Measurements from ENCODE around the gene TRAF3IP1.
"Not testable (repeated sequence)": the region's sequence is repeated elsewhere in the genome, so short reads cannot be mapped to it uniquely, and the experiment has no call there.

TRAF3IP1 gene

DNA sequence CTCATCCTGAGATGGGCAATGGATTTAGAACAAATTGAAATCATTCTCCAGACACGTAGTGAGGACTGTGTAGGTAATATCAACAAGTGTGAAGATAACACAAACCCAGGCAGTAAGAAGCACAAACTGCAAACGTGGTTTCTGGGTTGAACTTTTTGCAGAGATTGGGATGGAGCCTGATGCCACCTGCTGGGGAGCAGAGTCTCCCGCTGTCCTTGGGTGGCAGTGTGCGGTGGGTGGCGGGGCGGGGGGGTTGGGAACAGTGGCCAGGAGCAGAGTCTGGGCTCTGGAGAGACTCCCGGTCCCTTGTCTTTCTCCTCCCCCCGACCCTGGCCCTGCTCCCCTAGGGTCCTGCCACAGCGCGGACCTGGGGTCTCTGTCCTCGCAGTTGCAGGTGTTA, 19.5 kb downstream of the TRAF3IP1 start:
- DNase-seq (ENCODE audit: low spot score): no peak

DNA sequence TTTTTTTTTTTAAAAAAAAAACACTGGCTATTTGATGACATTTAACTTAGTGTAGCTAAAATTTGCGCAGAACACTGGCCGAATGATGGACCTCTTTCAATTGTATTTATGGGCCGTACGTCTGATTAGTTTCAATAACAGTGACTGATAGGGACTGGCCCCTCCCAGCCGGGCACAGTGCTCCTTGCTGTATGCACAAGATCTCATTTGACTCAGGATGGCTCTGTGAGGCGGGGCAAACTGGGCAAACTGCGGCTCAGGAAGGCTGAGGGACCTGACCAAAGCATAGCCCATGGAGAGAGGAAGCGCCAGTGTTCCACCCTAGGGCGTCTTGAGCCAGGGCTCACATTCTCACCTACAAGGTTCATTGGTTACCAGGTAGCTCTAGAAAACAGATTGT, 21.2 kb downstream of the TRAF3IP1 start:
- DNase-seq (ENCODE audit: low spot score): no peak

DNA sequence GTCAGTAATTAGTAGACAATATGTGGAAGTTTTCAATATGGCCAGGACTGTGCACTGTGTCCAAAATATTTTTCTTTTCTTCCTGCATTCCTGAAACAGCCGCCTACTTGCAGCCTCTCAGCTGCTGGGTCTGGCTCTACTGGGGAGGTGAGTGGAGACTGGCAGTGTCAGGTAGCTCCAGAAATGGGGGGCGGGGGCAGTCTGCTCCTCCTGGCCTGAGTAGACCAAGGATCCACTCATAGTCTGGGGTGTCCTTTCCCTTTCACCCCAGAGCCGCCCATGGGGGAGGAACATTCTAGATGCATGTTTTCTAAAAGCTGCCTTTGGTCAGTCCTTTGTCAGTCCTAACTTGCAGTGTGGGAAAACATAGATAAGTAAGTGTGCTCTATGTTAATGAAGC, 23.7 kb downstream of the TRAF3IP1 start:
- DNase-seq (ENCODE audit: low spot score): no peak

DNA sequence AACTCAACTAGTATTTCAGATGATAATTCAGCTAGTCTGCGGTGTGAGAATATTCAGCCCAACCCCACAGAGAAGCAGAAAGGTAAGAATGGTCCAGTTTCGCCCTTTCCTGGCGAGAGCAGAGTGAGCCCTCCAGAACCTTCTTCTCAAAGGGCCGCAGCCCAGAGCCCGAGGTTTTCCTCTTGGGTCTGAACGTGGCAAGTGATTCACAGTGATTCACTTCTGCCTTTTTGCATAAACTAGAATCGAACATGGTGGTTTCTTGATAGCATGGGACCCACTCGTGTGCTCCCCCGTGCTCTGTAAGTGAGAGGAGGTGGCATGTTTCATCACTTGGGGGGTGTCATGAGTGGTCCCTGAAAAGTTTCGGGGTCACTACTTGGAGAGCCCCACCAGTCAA, 24.2 kb downstream of the TRAF3IP1 start:
- DNase-seq (ENCODE audit: low spot score): no peak

DNA sequence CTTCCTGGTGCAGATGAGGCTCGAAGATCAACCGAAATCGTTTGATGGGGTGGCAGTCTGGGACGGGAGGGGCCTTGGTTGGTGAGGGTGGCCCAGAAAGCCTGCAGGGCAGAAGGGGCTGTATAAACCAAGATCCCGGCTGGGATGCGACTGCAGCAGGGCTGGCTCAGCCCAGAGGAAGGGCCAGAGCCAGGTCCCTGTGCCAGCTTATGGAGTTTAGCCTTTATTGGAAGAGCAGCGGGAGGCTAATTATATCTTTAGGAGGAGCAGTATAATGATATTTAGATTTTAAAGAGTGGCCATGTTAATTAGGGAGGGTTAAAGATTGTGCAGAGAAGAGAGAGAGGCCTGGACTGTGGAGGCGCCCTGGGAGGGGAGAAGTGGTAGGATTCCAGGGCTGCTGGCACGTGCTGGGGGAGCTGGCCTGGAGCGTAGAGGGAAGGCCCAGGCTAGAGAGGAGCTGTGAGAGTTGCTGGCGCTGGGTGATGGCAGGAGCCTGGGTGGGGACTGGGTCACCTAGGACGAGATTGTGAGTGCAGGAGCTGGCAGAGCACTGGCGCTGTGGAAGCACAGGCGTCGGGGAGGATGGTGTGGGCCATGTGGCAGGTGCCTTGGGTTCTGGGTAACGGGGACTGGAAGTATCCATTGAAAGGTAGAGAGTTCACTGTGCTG, 25.1 kb downstream of the TRAF3IP1 start:
- no peak for DNase-seq (ENCODE audit: low spot score)

DNA sequence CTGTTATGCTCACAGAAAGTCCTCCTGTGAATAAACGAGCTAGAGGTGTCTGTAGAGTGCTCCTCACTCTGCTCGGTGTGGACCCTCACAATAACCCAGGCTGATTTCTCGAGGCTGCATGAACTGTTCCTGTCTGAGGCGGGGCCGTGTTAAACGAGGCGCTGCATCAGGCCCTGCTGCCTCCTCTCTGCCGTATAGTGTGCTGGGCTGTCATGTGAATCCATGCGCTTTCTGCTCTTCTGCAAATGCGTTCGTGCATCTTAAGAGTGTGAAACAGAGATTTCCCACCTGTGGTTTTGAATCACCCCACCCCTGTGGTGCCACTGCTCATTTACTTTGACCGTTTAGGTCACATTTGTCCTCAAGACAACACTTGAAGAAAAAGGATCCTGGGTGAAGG, 26.2 kb downstream of the TRAF3IP1 start:
- DNase-seq (ENCODE audit: low spot score): no peak

DNA sequence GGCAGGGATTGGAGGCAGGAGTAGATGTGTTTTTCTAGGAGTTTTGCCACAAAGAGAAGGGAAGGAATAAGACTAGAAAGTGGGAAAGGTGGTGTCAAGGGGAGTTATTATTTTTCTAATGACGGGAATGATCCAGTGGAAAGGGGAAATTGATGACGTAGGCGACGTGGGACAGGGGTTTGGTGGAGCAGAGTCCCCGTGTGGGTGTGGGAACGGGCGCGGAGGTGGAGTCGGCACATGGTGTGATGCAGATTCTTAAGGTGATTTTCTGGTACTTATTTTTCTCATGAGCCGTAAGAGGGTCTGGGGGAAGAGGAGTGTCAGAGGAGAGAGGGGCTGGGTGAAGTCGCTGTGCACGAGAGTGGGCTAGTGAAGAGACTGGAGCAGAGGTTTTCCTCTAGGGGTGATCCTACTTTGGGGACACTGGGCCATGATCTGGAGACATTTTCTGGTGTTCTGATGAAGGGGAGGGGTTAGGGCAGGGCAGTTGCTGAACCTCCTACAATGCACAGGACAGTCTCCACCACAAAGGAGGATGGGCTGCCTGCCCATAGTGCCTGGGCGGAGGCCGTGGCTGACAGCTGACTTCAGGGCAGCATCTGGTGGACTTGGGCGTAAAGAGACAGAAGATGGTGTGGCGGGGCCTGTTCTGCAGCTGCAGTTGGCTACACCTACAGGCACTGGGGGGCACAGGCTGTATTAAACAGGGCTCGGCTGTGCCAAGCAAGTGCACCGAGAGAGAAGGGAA, 30.0 kb downstream of the TRAF3IP1 start:
- no peak for DNase-seq (ENCODE audit: low spot score)

DNA sequence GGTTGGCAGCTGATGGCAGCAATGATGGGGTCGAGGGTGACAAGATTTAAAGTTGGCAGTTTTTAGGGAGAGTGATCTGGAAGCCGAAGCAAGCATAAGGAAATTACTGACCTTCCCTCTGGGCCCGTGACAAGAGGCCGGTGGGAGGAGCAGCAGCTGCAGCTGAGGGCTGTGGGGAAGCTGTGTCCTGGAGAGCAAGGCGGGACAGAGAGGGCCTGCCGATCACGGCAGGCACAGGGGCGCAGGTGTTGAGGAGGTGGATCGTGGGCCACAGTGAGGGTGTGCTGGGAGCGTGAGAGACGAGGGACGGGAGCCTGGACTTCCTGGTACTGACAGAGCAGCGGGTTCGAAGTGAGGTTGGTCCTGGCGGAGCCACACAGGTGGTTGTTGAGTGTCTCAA, 31.0 kb downstream of the TRAF3IP1 start:
- no peak for DNase-seq (ENCODE audit: low spot score)

DNA sequence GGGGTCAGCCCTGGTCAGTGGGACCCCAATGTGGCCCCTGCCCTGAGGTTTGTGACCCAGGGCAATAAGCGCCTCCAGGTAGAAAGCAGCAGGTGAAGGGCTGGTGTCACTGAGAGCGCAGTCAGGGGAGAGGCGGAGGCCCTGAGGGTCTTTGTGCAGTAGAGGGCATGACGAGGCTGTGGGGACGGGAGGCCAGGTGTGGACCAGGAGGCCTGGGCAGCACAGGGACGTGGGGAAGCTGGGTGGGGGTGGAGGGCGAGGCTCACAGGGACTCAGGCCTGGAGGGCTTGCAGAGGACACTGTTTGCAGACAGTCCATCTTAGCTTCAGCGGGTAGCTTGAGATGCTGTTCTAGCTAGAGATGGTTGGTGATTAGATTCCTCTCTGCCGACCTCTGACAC, 32.0 kb downstream of the TRAF3IP1 start:
- DNase-seq (ENCODE audit: low spot score): no peak

DNA sequence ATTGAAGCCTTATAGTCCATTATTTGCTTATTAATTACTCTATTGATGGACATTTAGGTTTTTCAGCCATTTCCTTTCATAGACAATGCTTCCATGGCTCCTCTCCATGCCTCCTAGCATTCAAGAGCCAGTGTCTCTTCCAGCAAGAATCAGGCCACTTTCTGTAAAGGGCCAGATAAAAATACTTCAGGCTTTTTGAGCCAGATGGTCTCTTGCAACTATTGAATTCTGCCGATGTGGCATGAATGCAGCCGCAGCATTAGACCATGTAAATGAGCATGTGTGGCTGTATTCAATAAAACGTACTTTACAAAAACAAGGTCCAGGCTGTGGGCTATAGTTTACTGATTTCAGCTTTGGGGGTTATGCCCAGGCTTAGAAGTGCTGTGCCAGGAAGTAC, 38.5 kb downstream of the TRAF3IP1 start:
- DNase-seq (ENCODE audit: low spot score): no peak

DNA sequence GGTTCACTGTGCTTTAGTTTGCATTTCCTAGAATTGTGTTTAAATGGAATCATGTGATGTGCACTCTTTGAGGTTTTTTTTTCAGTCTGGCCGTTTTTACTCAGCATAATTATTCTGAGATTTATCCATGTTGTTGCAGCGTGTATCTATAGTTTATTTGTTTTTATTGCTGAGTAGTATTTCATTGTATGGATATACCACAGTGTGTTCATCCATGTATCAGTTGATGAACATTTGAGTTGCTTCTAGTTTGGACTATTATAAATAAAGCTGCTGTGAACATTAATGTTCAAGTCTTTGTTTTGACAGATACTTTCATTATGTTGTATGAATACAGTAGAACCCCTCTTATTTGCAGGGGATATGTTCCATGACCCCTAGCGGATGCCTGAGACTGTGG, 39.1 kb downstream of the TRAF3IP1 start:
- no peak for DNase-seq (ENCODE audit: low spot score)

DNA sequence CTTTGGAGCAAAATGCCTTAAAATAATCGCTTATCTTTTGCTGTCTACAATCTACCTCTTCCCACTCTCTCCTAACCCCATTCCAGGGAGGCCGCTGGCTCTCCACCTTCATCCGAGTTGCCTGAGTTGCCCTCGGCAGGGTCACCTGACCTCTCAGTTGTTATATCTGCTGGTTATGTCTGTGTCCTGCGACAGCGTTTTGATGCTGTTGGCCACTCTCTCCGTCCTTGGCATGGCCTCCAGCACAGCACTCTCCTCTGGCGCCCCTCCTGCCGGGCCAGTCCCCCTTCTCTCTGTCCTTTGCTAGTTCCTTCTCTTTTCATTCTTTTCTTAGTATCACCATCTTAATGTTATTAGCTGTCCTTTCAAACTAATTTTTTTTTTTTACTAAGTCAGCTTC, 41.6 kb downstream of the TRAF3IP1 start:
- no peak for DNase-seq (ENCODE audit: low spot score)

DNA sequence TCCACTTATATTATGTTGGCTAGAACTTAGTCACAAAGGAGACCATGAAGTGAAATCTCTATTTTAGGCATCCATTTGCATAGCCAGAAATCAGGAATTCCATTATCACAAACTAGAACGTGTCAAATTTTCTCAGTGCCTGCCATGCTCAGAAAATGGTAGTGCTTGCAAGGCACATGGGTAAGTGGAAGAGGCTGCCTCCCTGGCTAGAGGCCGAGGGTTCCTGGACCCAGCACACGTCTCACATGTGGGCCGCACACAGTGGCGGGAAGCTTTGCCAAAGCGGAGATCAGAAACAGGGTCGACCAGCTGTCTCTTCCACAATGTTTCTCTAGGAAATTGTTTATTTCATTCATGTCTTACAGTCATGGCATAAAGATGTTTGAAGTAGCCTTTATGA, 42.3 kb downstream of the TRAF3IP1 start:
- DNase-seq (ENCODE audit: low spot score): no peak

DNA sequence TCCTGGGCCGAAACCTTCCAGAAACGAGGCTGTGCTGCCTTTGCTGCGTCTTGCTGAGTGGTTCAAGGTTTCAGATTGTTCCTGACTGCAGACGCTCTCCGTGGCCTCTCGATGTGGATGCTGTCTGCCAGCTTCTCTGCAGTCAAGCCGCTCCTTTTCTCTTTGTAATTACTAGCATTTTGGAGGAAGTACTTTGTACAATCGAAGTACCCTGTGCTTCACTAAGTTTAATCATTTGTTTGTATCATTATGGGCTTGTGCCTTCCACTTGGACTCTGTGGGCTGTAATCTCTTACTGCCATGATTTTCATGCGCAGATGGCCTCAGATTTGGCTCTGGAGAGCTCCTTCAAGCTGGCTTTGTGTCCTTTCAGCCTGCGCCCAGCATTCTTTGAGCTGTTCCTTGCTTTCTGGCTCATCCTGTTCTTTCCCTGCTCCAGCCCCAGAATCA, 49.3 kb downstream of the TRAF3IP1 start:
- no peak for DNase-seq (ENCODE audit: low spot score)

DNA sequence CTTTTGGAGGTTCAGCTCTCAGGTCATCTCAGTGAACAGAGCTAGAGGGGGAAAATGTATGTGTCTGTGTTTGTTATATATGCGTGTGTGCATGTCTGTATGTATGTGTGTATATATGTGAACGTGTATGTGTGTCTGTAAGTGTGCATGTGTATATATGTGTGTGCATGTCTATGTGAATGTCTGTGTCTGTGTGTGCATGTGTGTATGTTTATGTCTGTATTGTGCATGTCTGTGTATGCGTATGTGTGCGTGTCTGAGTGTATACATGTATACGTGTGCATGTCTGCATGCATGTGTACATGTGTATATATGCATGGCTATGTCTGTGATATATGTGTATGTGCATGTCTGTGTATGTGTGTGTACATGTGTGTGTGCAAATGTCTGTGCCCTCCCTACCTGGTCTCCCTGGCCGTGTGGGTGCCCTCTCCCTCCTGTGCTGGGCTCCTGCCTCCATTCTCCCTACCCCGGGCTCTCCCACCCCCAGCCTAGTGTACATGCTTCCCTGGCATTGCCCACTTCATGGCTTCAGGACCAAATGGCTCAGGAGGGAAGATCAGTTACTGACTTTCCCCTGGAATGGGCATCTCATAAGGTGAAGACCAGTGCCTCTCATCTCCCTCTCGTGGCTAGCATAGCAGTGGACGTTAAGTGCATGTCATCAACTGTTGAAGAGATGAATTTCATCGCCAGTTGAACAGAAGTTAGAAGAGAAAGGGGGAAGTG, 49.9 kb downstream of the TRAF3IP1 start:
- DNase-seq (ENCODE audit: low spot score): no peak

DNA sequence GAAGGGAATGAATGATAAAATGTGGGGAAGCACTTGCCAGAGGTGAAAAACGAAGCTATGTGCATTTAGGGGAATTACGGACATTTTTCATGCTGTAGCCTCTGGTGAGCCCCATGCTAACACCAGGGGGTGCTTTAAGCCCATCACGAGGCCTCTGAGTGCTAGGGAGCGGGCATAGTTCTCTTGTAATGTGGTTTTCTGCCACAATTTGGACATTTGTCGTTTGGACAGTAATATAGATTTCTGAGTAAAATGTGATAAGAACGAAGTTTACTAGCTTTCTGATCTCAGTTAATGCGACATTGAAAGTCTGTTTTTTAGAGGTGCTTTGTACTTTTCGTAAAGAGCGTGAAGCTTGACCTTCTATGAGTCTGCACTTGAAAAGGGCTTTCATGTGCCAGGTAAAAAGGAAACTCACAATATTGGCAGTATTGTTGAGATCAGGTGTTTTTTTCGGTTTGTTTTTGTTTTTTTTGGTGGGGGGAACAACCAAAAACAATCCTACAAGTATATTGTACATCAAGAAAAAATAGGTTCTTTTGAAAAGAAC, 50.6 kb downstream of the TRAF3IP1 start:
- DNase-seq (ENCODE audit: low spot score): peak; percentile 60

DNA sequence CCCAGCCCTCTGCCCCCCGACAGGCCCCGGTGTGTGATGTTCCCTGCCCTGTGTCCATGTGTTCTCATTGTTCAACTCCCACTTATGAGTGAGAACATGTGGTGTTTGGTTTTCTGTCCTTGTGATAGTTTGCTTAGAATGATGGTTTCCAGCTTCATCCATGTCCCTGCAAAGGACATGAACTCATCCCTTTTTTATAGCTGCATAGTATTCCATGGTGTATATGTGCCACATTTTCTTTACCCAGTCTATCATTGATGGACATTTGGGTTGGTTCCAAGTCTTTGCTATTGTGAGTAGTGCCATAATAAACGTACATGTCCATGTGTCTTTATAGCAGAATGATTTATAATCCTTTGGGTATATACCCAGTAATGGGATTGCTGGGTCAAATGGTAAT, 52.0 kb downstream of the TRAF3IP1 start:
- DNase-seq (ENCODE audit: low spot score): not testable (repeated sequence)

DNA sequence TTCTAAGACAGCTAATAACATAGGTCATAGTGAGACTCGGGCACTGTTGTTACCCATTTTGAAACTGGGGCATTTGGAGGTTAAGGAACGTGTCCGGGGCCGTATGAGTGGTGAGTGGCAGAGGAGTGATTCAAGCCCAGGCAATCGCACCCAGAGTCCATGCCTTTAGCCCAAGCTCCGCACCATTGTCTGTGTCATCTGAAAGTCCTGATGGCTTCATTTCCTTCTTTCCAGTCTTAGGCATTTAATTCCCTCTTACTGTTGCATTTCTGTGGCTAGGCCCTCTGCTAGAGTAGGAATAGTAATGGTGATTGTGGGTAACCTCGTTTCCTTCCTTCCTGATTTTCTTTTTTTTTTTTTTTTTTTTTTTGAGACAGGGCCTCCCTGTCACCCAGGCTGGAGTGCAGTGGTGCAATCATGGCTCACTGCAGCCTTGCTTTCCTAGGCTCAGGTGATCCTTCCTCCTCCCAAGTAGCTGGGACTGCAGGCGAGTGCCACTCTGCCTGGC, 56.6 kb downstream of the TRAF3IP1 start:
- no peak for DNase-seq (ENCODE audit: low spot score)

DNA sequence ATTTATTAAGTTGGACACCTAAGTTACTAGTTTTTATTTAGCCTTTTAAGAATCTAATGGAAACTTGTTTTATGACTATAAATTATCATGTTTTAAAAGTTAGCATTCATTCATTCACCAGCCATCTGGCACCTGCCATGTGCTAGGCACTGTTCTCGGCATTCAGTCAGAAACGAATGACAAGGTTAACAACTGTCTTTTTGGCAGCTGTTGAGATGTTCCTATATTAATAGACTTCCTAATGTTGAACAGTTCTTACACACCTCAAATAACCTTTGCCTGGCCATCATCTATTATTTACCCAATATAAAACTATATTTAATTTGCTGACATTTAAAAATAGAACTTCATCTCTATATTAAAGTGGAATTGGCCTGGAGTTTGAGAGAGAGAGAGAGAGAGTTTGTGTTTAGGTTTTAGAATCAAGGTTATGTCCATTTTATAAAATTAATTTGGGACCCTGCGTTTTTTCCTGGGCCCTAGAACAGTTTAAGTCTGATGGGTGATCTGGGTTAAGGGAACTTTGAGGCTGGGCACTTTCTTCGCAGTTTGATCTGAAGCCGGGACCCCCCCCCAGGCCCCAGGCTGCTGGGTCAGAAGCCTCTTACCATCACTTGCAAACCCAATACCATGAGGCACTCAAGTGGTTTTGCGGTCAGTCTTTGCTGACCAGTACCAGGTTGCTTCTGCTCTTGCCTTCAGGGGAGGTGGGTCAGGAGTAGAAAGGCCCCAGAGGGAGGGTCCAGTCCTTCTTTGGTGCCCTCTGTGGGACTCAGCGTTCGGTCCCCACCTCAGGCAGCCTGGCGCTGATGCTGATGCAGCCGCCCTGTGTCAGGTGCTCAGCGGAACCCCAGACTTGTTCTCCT, 58.1 kb downstream of the TRAF3IP1 start:
- DNase-seq (ENCODE audit: low spot score): no peak

DNA sequence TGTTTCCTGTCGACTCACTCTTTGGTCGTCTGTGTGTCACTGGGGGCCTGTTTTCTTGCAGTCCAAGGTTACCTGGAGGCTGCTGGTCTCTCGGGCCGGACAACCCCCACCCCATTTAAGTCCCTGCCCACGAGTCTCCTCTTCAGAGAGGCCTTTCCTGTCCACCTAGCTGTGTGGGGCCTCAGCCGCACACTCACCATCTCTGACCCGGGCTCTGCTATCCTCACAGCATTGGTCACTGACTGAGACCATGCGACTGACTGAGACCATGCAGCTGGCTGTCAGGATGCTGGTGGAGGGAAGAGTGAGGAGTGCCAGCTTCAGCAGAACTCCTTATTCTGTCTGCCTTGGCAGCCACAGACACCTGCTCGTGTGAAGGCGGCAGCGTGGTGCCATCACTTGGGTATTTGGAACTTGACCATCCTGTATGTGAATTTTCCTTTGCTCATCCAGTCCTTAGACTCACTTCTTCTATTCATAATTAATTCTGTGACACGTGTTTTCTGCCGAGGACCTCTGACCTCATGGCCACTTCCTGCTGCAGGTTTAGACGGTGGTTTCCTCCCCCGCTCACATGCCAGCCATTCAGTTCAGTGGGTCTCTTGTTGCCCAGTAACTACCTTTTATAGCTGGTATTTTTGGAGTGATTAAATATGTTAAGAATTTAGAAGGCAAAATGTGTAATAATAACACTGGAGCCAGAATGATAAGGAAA, 58.9 kb downstream of the TRAF3IP1 start:
- peak; percentile 68 for DNase-seq (ENCODE audit: low spot score)

DNA sequence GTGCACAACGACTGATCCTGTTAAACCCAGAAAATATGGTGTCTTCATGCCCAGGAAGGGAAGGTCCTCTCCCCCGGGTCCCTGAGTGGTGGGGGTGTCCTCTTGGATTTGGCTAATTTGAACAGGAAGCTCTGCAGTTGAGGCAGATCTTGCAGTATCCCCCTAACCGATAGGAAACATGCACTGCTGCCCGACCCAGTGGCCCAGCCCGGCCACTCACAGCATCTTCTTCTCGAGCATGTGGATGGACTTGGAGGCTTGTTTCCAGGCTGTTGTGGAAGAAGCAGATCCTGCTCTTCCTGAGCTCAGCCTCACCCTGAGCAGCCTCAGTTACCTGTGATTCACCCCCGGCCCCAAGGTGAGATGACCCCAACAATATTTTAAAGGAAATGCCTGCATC, 60.0 kb downstream of the TRAF3IP1 start:
- DNase-seq (ENCODE audit: low spot score): no peak

Measured in hepatic stellate cell (primary cell).